Measurements from ENCODE around the gene SLF2.

The SLF2 gene

DNA sequence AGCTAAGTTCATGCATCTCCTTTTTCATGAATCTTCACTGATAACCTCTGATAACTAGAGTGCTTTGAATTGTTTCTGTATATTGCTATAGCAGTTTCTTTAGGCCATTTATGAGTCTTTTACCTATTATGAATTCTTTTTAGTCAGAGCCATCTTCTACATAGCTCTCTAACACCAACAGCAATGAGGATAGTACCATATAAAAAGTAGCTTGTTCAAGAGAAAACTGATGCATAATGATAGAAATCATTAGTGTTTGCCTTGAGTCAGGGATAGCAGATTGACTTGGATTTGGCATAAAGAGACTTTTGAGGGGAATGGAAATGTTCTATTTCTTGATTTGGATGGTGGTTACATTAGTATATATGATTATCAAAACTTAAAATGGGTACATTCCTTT, 30.7 kb downstream of the SLF2 start:
- H3K4me3 ChIP-seq (ENCODE audit: low read length), result no peak overlapping the region
- TF ChIP-seq, protein P1, sequence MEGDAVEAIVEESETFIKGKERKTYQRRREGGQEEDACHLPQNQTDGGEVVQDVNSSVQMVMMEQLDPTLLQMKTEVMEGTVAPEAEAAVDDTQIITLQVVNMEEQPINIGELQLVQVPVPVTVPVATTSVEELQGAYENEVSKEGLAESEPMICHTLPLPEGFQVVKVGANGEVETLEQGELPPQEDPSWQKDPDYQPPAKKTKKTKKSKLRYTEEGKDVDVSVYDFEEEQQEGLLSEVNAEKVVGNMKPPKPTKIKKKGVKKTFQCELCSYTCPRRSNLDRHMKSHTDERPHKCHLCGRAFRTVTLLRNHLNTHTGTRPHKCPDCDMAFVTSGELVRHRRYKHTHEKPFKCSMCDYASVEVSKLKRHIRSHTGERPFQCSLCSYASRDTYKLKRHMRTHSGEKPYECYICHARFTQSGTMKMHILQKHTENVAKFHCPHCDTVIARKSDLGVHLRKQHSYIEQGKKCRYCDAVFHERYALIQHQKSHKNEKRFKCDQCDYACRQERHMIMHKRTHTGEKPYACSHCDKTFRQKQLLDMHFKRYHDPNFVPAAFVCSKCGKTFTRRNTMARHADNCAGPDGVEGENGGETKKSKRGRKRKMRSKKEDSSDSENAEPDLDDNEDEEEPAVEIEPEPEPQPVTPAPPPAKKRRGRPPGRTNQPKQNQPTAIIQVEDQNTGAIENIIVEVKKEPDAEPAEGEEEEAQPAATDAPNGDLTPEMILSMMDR (IDR thresholded peaks at IDR 0.05; ENCODE audit: insufficient read depth, low read depth, low read length, missing control alignments), result no peak
- no peak for DNase-seq (ENCODE audit: low read depth)

DNA sequence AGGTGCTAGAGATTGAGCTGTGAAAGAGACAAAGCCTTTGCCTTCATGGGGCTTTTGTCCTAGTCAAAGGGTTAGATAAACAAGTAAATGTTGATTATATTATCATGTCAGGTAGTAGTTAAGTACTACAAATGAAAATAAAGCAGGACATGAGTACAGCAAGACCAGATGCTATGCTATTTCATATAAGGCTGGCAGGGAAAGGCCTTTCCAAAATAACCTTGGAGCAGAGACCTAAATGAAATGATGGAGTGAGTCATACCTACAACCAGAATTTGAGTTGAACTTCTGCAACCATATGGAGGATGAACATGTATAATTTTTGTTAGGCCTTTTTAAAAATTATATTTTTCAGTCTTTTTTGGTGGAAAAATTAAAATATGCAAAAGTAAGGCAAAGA, 33.0 kb downstream of the SLF2 start:
- no peak for DNase-seq (ENCODE audit: low read depth)
- TF ChIP-seq, protein P1 (IDR thresholded peaks at IDR 0.05; ENCODE audit: insufficient read depth, low read depth, low read length, missing control alignments), result no peak

GRCh38 chr10:100948916-100949315, 36.2 kb downstream of the SLF2 start:
- TF ChIP-seq, protein P1 (IDR thresholded peaks at IDR 0.05; ENCODE audit: insufficient read depth, low read depth, low read length, missing control alignments), result no peak
- no peak overlapping the region for H3K4me3 ChIP-seq (ENCODE audit: low read length)
- no peak for DNase-seq (ENCODE audit: low read depth)

More for the DNA sequence above, 33.0 kb downstream of the SLF2 start:
- no peak overlapping the region for H3K4me3 ChIP-seq (ENCODE audit: low read length)

- TF ChIP-seq, protein P1 (IDR thresholded peaks at IDR 0.05; ENCODE audit: insufficient read depth, low read depth, low read length, missing control alignments), result no peak
- DNase-seq (ENCODE audit: low read depth), result no peak
- H3K4me3 ChIP-seq (ENCODE audit: low read length), result no peak overlapping the region
These were observed 47.5 kb downstream of the SLF2 start for GRCh38 chr10:100960251-100960650.

DNA sequence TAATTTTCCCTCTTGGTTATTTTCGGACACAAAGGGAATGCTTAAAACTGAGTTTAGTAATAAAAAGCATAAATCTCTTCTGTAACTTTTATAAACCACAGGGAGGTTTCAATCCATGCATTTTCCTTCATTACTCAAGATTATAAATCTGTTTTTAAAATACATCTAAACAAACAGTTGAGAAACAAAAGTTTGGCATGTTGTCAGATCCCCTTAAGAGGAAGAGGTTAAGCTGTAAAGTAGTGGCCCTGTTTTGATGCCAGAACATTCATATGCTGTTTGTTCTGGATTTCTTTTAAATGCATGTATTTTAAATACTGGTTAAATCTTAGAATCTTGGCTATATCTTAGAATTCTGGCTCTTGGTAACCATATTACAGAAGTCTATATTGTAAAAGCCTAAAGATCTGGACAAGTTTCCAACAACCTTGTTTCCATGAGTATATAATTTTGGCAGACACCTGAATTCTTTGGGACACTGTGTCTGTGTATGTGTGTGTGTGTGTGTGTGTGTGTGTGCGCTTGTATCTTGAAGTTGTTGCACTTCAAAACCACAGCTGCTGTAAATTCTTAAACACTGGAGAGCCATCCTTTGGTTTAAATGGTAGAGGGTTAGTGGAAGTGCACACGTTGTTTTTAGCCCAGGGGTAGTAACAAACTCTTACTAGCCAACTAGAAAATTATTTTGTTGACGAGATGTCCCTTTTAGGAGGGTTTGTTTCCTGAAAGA, 49.8 kb downstream of the SLF2 start:
- H3K4me3 ChIP-seq (ENCODE audit: low read length), result no peak overlapping the region
- TF ChIP-seq, protein P1 (IDR thresholded peaks at IDR 0.05; ENCODE audit: insufficient read depth, low read depth, low read length, missing control alignments), result no peak
- no peak for DNase-seq (ENCODE audit: low read depth)

DNA sequence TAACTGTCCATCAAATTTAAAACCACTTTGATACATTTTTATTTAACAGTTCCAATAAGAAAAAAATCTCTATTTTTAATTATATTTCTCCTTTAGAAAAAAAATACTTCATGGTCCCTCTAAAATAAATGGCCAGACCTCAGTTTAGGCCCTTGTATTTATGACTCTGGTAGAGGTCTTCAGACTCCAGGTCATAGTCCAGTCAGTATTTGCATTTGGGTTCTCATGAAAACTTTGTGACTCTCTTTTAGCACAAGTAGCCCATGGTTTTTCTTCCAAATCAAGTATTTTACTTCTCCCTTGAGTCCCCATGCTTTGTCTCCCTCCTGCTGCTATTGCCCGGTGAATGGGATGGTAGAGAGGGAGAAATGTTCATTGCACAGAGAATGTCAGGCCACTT, 51.1 kb downstream of the SLF2 start:
- no peak overlapping the region for H3K4me3 ChIP-seq (ENCODE audit: low read length)
- TF ChIP-seq, protein P1 (IDR thresholded peaks at IDR 0.05; ENCODE audit: insufficient read depth, low read depth, low read length, missing control alignments), result no peak
- DNase-seq (ENCODE audit: low read depth), result no peak

- H3K4me3 ChIP-seq (ENCODE audit: low read length), result no peak overlapping the region
- no peak for DNase-seq (ENCODE audit: low read depth)
- TF ChIP-seq, protein P1 (IDR thresholded peaks at IDR 0.05; ENCODE audit: insufficient read depth, low read depth, low read length, missing control alignments), result no peak
These were observed 53.1 kb downstream of the SLF2 start for GRCh38 chr10:100965820-100966219.
